ENCODE measurements around the gene RSPH10B2.
"Not testable (repeated sequence)": the region's sequence is repeated elsewhere in the genome, so short reads cannot be mapped to it uniquely, and the experiment has no call there.

GRCh38 chr7:6815470-6815869 lies 61.6 kb downstream of the RSPH10B2 start:
- not testable (repeated sequence) for TF ChIP-seq EZH2 (IDR thresholded peaks at IDR 0.05; ENCODE audit: borderline replicate concordance, low read length)
- TF ChIP-seq, protein P1, sequence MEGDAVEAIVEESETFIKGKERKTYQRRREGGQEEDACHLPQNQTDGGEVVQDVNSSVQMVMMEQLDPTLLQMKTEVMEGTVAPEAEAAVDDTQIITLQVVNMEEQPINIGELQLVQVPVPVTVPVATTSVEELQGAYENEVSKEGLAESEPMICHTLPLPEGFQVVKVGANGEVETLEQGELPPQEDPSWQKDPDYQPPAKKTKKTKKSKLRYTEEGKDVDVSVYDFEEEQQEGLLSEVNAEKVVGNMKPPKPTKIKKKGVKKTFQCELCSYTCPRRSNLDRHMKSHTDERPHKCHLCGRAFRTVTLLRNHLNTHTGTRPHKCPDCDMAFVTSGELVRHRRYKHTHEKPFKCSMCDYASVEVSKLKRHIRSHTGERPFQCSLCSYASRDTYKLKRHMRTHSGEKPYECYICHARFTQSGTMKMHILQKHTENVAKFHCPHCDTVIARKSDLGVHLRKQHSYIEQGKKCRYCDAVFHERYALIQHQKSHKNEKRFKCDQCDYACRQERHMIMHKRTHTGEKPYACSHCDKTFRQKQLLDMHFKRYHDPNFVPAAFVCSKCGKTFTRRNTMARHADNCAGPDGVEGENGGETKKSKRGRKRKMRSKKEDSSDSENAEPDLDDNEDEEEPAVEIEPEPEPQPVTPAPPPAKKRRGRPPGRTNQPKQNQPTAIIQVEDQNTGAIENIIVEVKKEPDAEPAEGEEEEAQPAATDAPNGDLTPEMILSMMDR (IDR thresholded peaks at IDR 0.05; ENCODE audit: low read length) = not testable (repeated sequence)

Measured in OCI-LY1 (cell line).